GM21786 (cell line): ENCODE measurements around the gene KRT34.

Source experiments
- ATAC-seq: cut with Tn5 transposase; IDR thresholded peaks from one replicate; pipeline ENCODE4 v1.9.1; 2021; ENCODE audit not compliant: unreplicated experiment

The KRT34 gene

GRCh38 chr17:41333836-41334235 is 48.3 kb downstream of the KRT34 start:
- no peak for ATAC-seq

- ATAC-seq = no peak
Measured at GRCh38 chr17:41333098-41333497, 49.0 kb downstream of the KRT34 start.

GRCh38 chr17:41332239-41332638 is 49.9 kb downstream of the KRT34 start:
- ATAC-seq = no peak

DNA sequence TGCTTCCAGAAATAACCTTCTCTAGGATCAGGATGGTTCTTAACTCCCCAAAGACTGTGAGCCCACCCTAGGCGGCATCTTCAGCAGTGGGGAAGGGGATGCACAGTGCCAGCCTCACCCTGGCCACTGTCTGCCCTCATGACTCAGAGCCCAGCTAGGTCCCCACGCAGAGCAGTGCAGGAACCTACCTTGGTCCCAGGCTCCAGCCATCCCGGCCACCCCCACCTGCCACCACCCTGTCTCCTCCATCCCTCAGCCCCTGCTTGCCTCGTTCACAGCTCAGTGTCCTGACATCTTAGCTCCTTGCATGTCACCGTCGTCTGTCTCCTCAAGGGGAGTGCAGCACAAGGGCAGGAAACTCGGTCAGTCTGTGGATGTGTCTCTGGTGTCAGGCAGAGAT is 50.5 kb downstream of the KRT34 start:
- no peak for ATAC-seq

DNA sequence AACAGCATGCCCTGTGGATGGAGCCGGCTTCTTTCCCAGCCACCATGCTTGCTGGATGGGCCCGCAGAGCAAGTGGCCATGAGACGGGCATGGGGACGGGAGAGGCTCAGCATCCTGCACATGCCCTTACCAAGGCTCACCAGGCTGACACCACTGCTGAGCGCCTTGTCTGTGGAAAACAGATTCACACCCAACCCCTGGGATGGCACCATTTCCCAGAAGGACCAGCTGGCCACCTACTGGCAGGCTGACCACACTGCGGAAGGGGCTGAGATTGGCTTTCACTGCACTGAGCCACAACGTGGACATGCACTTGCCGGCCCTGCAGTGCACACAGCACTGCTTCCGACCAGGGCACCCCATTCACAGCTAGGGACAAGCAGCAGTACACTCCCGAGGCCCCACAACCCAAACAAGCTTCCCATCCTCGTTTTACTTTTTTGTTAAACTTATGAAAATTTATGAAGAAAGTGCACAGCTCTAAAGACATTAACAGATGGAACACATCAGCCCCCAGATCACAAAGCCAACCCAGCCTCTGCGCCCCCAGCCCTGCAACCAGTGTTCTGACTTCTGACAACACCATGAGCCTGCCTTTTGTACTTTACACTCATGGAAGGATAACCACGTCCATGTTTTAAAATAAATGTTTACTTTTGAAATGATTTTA is 52.7 kb downstream of the KRT34 start:
- ATAC-seq = no peak

DNA sequence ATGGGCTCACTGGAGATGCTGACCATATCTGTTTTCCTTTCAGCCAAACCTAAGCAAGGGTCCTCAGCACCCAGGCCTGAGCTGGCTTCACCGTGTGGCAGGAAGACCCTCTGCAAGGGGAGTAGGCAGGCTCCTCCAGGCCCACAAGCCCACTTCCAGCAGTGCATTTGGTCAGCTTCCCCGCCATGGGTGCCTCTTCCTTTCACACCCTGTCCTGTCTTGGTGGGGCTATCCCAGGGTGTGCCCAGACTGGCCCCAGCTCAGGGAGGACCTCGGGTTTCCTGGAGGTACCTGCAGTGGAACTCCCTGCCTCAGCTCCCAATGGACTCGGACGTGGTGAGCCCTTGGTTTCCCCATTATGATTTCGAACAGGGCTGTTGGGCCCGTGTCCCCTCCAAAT is 53.9 kb downstream of the KRT34 start:
- ATAC-seq = no peak
